MM.1S (cell line): ENCODE results near the gene EMCN.

ENCODE experiments used
- DNase-seq: peaks from one replicate; pipeline ENCODE4 v3.0.0-alpha.2; 2015
- H2AFZ ChIP-seq: fragments of 300-600 bp; sonication (generic); 2 replicates; pipeline ENCODE4 v1.6.0; 2016; ENCODE audit warnings: antibody characterized with exemption, low read length
- H3F3A ChIP-seq: fragments of 300-600 bp; sonication (generic); 2 replicates; pipeline ENCODE4 v1.6.1; 2016; ENCODE audit warnings: mild to moderate bottlenecking, antibody characterized with exemption, low read length, moderate library complexity, mixed read lengths; ENCODE audit not compliant: insufficient read depth
- H3K27ac ChIP-seq: fragments of 300-600 bp; sonication (generic); 2 replicates; pipeline ENCODE4 v1.5.1; 2016; ENCODE audit warnings: mild to moderate bottlenecking, low read length
- H3K27me3 ChIP-seq: fragments of 300-600 bp; sonication (generic); replicated peaks from 2 replicates; pipeline ENCODE4 v1.6.0; 2016; ENCODE audit warnings: low read length; ENCODE audit not compliant: insufficient read depth
- H3K36me3 ChIP-seq: fragments of 300-600 bp; sonication (generic); replicated peaks from 2 replicates; pipeline ENCODE4 v1.6.1; 2016; ENCODE audit warnings: mild to moderate bottlenecking, low read length, mixed read lengths; ENCODE audit not compliant: insufficient read depth
- H3K4me1 ChIP-seq: fragments of 300-600 bp; sonication (generic); 2 replicates; pipeline ENCODE4 v1.6.1; 2016; ENCODE audit warnings: low read length, mixed read lengths
- H3K4me2 ChIP-seq: fragments of 300-600 bp; sonication (generic); 2 replicates; pipeline ENCODE4 v1.6.0; 2016; ENCODE audit warnings: low read depth, low read length
- H3K4me3 ChIP-seq: fragments of 300-600 bp; sonication (generic); 2 replicates; pipeline ENCODE4 v1.5.1; 2016; ENCODE audit warnings: low read length, mixed read lengths
- H3K79me2 ChIP-seq: fragments of 300-600 bp; sonication (generic); 2 replicates; pipeline ENCODE4 v1.6.1; 2016; ENCODE audit warnings: mixed run types, low read length, mixed read lengths
- H3K9ac ChIP-seq: fragments of 300-600 bp; sonication (generic); 2 replicates; pipeline ENCODE4 v1.6.1; 2016; ENCODE audit warnings: low read length, mixed read lengths
- H3K9me2 ChIP-seq: fragments of 300-600 bp; sonication (generic); replicated peaks from 2 replicates; pipeline ENCODE4 v1.6.1; 2016; ENCODE audit warnings: mild to moderate bottlenecking, low read length, mixed read lengths; ENCODE audit not compliant: insufficient read depth
- H3K9me3 ChIP-seq: fragments of 300-600 bp; sonication (generic); replicated peaks from 2 replicates; pipeline ENCODE4 v1.6.1; 2016; ENCODE audit warnings: mild to moderate bottlenecking, low read length, mixed read lengths; ENCODE audit not compliant: insufficient read depth
- H4K20me1 ChIP-seq: fragments of 300-600 bp; sonication (generic); 2 replicates; pipeline ENCODE4 v1.6.1; 2016; ENCODE audit warnings: mild to moderate bottlenecking, low read length, moderate library complexity, mixed read lengths; ENCODE audit not compliant: insufficient read depth
- CTCF ChIP-seq: fragments of 300-600 bp; sonication (generic); IDR thresholded peaks from 2 replicates; pipeline ENCODE4 v1.5.1; 2016; ENCODE audit warnings: antibody characterized with exemption, low read length, mixed read lengths
- EZH2 ChIP-seq: fragments of 300-600 bp; sonication (generic); optimal IDR thresholded peaks from 2 replicates; pipeline ENCODE3; 2017; ENCODE audit warnings: low read depth, mild to moderate bottlenecking, antibody characterized with exemption, low read length, mixed read lengths
- EZH2phosphoT487 ChIP-seq: fragments of 300-600 bp; sonication (generic); IDR thresholded peaks from 2 replicates; pipeline ENCODE4 v1.6.1; 2018; ENCODE audit warnings: antibody characterized with exemption, low read length

Gene EMCN

GRCh38 chr4:100430451-100430850 lies 87.4 kb downstream of the EMCN start:
- H3K9me2 ChIP-seq: no peaks in the 10 kb centered on the region
- no peaks in the 10 kb centered on the region for H3K27me3 ChIP-seq
- no peak overlapping the region for H3K4me3 ChIP-seq
- H3K36me3 ChIP-seq: no peaks in the 10 kb centered on the region
- H3K27ac ChIP-seq: no peak overlapping the region
- no peaks in the 10 kb centered on the region for H3F3A ChIP-seq
- H4K20me1 ChIP-seq: no peaks in the 10 kb centered on the region
- TF ChIP-seq EZH2: no peak
- no peaks in the 10 kb centered on the region for H3K9me3 ChIP-seq
- no peaks in the 10 kb centered on the region for H3K4me1 ChIP-seq
- H3K9ac ChIP-seq: no peak overlapping the region
- DNase-seq: no peak
- H3K4me2 ChIP-seq: no peak overlapping the region
- no peaks in the 10 kb centered on the region for H3K79me2 ChIP-seq
- no peak overlapping the region for H2AFZ ChIP-seq

- Histone ChIP-seq H3K36me3 (no peaks in the 10 kb centered on the region), H3K4me3 (no peak overlapping the region), H3K27me3 (no peaks in the 10 kb centered on the region), H3K27ac (no peak overlapping the region), H3K9me3 (no peaks in the 10 kb centered on the region), H3K4me1 (no peaks in the 10 kb centered on the region), H3K79me2 (no peaks in the 10 kb centered on the region), H3K9me2 (no peaks in the 10 kb centered on the region), H3F3A (no peaks in the 10 kb centered on the region), H4K20me1 (no peaks in the 10 kb centered on the region), H3K9ac (no peak overlapping the region), H2AFZ (no peak overlapping the region), H3K4me2 (no peak overlapping the region)
- TF ChIP-seq CTCF (no peak), EZH2 (no peak), EZH2phosphoT487 (no peak)
- no peak for DNase-seq
Measured at GRCh38 chr4:100429616-100430015, 88.2 kb downstream of the EMCN start.

- H3K9me2 ChIP-seq: no peaks in the 10 kb centered on the region
- TF ChIP-seq CTCF (no peak), EZH2phosphoT487 (no peak), EZH2 (no peak)
- DNase-seq: no peak
- no peak overlapping the region for H2AFZ ChIP-seq
- H3K9me3 ChIP-seq: no peaks in the 10 kb centered on the region
- H3K27ac ChIP-seq: no peak overlapping the region
- no peaks in the 10 kb centered on the region for H4K20me1 ChIP-seq
- no peaks in the 10 kb centered on the region for H3K27me3 ChIP-seq
- no peak overlapping the region for H3K9ac ChIP-seq
- H3K4me3 ChIP-seq: no peak overlapping the region
- H3F3A ChIP-seq: no peaks in the 10 kb centered on the region
- H3K36me3 ChIP-seq: no peaks in the 10 kb centered on the region
- H3K4me1 ChIP-seq: no peaks in the 10 kb centered on the region
- H3K79me2 ChIP-seq: no peaks in the 10 kb centered on the region
- H3K4me2 ChIP-seq: no peak overlapping the region
Measured at GRCh38 chr4:100428051-100428450, 89.8 kb downstream of the EMCN start.

GRCh38 chr4:100424376-100424775 lies 93.4 kb downstream of the EMCN start:
- no peak for DNase-seq
- H3K27ac ChIP-seq: no peak overlapping the region
- no peak overlapping the region for H2AFZ ChIP-seq
- H3K4me1 ChIP-seq: peaks cover 11% of the 10 kb centered on the region
- no peaks in the 10 kb centered on the region for H4K20me1 ChIP-seq
- H3K4me2 ChIP-seq: no peak overlapping the region
- no peaks in the 10 kb centered on the region for H3K36me3 ChIP-seq
- no peaks in the 10 kb centered on the region for H3K9me2 ChIP-seq
- TF ChIP-seq EZH2 (no peak), CTCF (no peak), EZH2phosphoT487 (no peak)
- H3K4me3 ChIP-seq: no peak overlapping the region
- no peaks in the 10 kb centered on the region for H3F3A ChIP-seq
- H3K27me3 ChIP-seq: no peaks in the 10 kb centered on the region
- no peak overlapping the region for H3K9ac ChIP-seq
- H3K9me3 ChIP-seq: no peaks in the 10 kb centered on the region
- no peaks in the 10 kb centered on the region for H3K79me2 ChIP-seq
